ENCODE results near the gene NFIA. TPM values are rescaled to one million over a fixed set of nuclear protein-coding genes. Genes with fewer than 3 reads are reported as not detected.

NFIA gene
- total RNA-seq, 8 experiments from 2014 or later: 1.0 to 57.6 (median 9.2) TPM

DNA sequence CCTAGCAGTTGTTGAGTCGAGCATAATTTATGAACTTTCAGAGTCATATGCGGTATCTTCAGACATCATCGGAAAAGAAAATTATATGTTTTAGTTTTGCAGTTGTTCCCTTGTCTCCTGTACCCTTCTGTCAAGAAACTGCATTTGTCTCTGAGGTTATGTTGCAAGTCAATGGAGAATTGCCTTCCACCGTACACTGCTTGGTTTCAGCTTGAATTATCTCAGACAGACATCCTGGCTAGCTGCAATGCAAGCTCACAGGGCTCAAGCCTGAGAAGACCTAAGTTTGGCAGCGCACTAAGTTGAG lies 156.0 kb downstream of the NFIA start:
- peak in 3 of 8 experiments; percentile 39 to 48 (median 47) for ATAC-seq (replicated peaks in 6 of 8)
- in situ Hi-C loops (cut with MboI; ENCODE audit: low pct_unique_long_range_greater_than_20kb in 2 of 9, low sequenced_read_pairs in 9 of 9, unreplicated experiment in 9 of 9): no loop called here
- no peak overlapping the region for H3K27ac ChIP-seq

GRCh38 chr1:61240878-61241277 lies 158.5 kb downstream of the NFIA start:
- H3K27ac ChIP-seq: no peak overlapping the region
- no peak for ATAC-seq (replicated peaks in 6 of 8)
- in situ Hi-C loops (cut with MboI; ENCODE audit: low pct_unique_long_range_greater_than_20kb in 2 of 9, low sequenced_read_pairs in 9 of 9, unreplicated experiment in 9 of 9): no loop called here
- no peak overlapping the region for H3K4me3 ChIP-seq
- 69 to 100% (median 96%) methylated on average over 1 to 3 of the region's 3 CpGs for WGBS, 10 experiments
- peaks cover 6 to 34% of the 10 kb centered on the region in 2 donors for H3K4me1 ChIP-seq (replicated peaks in 1 of 2)

More for the DNA sequence above, 156.0 kb downstream of the NFIA start:
- Histone ChIP-seq H3K4me1 (replicated peaks in 1 of 2) (peaks cover 6 to 36% of the 10 kb centered on the region in 2 donors), H3K4me3 (no peak overlapping the region)
- WGBS, 10 experiments: 18 to 63% (median 44%) methylated on average over 2 to 5 of the region's 5 CpGs; no CpG with 5 or more reads in 1 of the 10 experiments

DNA sequence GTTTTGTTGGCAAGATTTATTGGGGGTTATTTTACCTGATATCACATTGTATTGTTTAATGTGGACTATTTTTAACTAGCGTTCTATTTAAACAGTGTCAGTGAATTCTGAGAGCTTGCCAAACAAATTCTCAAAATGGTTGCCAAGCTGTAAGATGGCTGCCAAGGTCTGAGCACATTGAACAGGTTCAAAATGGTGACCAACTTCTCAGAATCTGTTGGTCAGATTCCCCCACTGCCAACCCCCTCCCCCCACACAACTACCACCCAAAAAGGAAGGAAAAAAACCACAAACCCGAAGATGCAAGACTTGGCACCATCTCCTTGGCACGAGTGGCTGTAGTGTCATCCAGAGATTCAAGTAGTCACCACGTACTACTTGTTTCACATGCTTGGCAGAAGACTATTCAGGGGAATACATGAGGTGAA lies 159.1 kb downstream of the NFIA start:
- Histone ChIP-seq H3K27ac (no peak overlapping the region), H3K4me3 (no peak overlapping the region), H3K4me1 (replicated peaks in 1 of 2) (peaks cover 6 to 34% of the 10 kb centered on the region in 2 donors)
- in situ Hi-C loops (cut with MboI; ENCODE audit: low pct_unique_long_range_greater_than_20kb in 2 of 9, low sequenced_read_pairs in 9 of 9, unreplicated experiment in 9 of 9): no loop called here
- ATAC-seq (replicated peaks in 6 of 8): peak in 1 of 8 experiments; percentile 8
- WGBS, 10 experiments: 53 to 100% (median 97%) methylated on average over 1 to 4 of the region's 4 CpGs; no CpG with 5 or more reads in 3 of the 10 experiments

DNA sequence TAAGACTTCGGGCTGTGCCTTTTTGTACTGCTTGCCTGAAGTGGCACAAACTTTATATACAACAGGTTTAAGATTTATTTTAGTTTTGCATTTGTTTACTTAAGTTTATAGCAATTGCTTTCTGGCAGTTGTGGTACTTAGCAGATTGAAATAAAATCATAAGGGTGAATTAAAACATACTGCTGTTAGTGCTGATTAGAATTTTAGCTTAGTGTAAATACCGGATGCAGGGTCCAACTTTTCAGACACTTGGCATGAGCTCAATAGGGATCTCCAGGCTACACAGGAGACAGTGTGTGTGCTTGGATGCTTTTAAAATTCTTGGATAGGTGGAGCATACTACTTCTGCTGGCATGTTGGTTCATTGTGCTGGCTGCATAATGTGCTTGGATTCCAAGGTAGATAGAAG lies 159.6 kb downstream of the NFIA start:
- no peak overlapping the region for H3K27ac ChIP-seq
- peak in 1 of 8 experiments; percentile 75 for ATAC-seq (replicated peaks in 6 of 8)
- in situ Hi-C loops (cut with MboI; ENCODE audit: low pct_unique_long_range_greater_than_20kb in 2 of 9, low sequenced_read_pairs in 9 of 9, unreplicated experiment in 9 of 9): no loop called here
- no peak overlapping the region for H3K4me3 ChIP-seq
- WGBS, 10 experiments: 72 to 100% (median 95%) methylated on average over 1 to 2 of the region's 2 CpGs; no CpG with 5 or more reads in 1 of the 10 experiments
- peaks cover 6 to 34% of the 10 kb centered on the region in 2 donors for H3K4me1 ChIP-seq (replicated peaks in 1 of 2)

GRCh38 chr1:61244114-61244513 lies 161.8 kb downstream of the NFIA start:
- H3K27ac ChIP-seq: no peak overlapping the region
- in situ Hi-C loops (cut with MboI; ENCODE audit: low pct_unique_long_range_greater_than_20kb in 2 of 9, low sequenced_read_pairs in 9 of 9, unreplicated experiment in 9 of 9): no loop called here

GRCh38 chr1:61245696-61246400 lies 163.5 kb downstream of the NFIA start:
- ATAC-seq (replicated peaks in 6 of 8): no peak
- WGBS, 10 experiments: 81 to 100% (median 94%) methylated on average over 2 to 7 of the region's 7 CpGs
- no peak overlapping the region for H3K27ac ChIP-seq
- H3K4me1 ChIP-seq (replicated peaks in 1 of 2): peaks cover 9 to 12% of the 10 kb centered on the region in 2 donors
- no peak overlapping the region for H3K4me3 ChIP-seq
- in situ Hi-C loops (cut with MboI; ENCODE audit: low pct_unique_long_range_greater_than_20kb in 2 of 9, low sequenced_read_pairs in 9 of 9, unreplicated experiment in 9 of 9): no loop called here

More at GRCh38 chr1:61244114-61244513, 161.8 kb downstream of the NFIA start:
- 0 to 100% (median 95%) methylated on average over 1 of the region's 1 CpG; no CpG with 5 or more reads in 4 of the 10 experiments for WGBS, 10 experiments
- peak in 3 of 8 experiments; percentile 22 to 63 (median 22) for ATAC-seq (replicated peaks in 6 of 8)
- Histone ChIP-seq H3K4me3 (no peak overlapping the region), H3K4me1 (replicated peaks in 1 of 2) (peaks cover 4 to 22% of the 10 kb centered on the region in 2 donors)

DNA sequence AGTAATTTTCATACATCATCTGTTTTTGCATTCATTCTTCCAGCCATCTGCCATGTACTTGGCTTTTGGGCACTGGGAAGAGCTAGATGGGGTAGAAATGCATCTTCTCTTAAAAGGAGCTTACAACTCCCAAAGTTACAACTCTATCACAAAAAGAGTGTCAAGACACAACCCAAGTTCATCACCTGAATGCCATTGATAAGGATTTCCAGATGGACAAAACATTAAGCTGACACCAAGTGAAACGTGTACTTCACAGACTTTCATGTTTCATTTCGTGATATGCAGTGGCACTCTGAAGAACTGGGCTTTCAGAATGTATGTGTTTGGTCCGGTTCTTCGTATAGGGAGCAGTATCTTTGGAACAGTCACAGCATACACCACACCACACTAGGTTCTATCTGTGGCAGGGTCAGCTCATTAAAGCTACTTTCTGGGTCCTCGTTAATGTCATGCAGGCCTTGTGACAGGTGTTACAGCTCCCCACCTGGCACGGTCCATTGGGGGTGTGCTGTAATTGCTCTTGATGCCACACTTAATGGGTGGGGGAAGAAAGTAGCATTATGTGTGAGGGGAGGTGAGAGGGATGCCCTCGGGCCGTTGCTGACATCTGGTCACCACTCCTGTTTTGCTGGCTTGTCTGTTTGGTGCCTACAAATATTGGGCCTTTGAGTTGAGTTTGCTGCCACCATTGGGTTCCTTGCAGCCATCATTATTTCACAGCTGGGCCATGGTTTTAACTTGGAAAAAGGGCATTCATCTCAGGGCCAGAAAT lies 164.9 kb downstream of the NFIA start:
- in situ Hi-C loops (cut with MboI; ENCODE audit: low pct_unique_long_range_greater_than_20kb in 2 of 9, low sequenced_read_pairs in 9 of 9, unreplicated experiment in 9 of 9): no loop called here
- no peak overlapping the region for H3K4me3 ChIP-seq
- no peak for ATAC-seq (replicated peaks in 6 of 8)
- no peak overlapping the region for H3K27ac ChIP-seq
- WGBS, 10 experiments: 80 to 100% (median 90%) methylated on average over 1 to 8 of the region's 8 CpGs; no CpG with 5 or more reads in 1 of the 10 experiments
- peaks cover 9% of the 10 kb centered on the region in 2 donors for H3K4me1 ChIP-seq (replicated peaks in 1 of 2)

DNA sequence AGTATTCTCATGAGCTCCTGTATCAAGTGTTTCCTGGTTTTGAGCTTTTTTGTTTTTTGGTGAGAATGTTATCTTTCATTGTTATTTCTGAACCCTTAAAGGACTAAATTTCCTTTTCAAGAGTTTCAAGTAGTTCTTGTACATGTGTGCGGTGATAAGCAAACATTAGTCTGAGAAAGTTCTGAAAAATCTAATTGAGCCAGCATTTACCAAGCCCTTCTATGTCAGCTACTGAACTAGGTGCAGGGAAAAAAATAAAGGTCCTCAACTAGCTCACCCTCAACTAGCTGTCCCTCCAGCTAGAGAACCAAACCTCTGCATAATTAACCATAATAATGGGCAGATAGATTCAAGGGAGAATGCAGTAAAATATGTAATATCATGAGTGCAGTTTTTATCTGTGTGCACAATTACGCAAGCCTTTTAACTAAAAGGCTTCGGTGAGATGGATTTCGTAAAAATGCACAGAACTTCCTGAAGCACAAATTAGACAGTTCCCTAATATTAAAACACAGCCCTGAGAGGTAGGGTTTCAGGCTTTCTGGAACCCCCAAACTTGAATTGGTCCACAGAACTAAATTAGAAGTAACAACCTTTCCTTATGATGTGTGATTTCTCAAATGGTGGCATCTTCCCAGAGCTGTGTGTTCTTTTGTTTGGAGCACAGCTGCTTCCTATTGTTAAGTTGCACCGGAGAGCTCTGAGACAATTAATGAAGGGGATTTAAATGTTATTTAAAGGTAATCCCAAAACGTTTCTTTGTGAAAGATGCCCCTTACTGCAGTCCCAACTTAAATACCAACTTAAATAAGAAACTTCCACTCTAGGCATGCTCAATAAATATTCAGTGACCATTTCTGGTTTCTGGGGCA lies 165.8 kb downstream of the NFIA start:
- WGBS, 10 experiments: 66 to 91% (median 69%) methylated on average over 1 to 6 of the region's 6 CpGs; no CpG with 5 or more reads in 1 of the 10 experiments
- ATAC-seq (replicated peaks in 6 of 8): no peak
- Histone ChIP-seq H3K27ac (no peak overlapping the region), H3K4me3 (no peak overlapping the region), H3K4me1 (replicated peaks in 1 of 2) (peaks cover 5 to 11% of the 10 kb centered on the region in 2 donors)
- in situ Hi-C loops (cut with MboI; ENCODE audit: low pct_unique_long_range_greater_than_20kb in 2 of 9, low sequenced_read_pairs in 9 of 9, unreplicated experiment in 9 of 9): no loop called here

DNA sequence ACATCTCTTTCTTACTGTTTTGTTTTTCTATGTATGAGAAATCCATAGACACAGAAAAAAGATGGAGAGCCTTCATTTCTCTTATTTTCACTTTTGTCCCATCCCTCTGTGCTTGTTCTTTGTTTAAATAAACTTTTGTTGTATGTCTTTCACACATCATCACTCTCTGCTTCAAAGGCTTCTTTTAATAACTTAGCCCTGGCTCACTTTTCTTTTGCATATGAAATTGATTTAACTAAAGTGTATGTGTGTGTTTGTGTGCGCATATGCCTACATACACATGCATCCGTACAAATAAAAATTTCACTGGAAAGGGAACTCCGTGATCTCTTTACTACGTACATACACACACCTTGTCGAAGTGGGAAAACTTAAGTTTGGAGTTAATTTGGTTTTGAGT lies 168.6 kb downstream of the NFIA start:
- 20 to 100% (median 67%) methylated on average over 1 to 5 of the region's 5 CpGs; no CpG with 5 or more reads in 1 of the 10 experiments for WGBS, 10 experiments
- Histone ChIP-seq H3K27ac (no peak overlapping the region), H3K4me3 (no peak overlapping the region), H3K4me1 (replicated peaks in 1 of 2) (peaks cover 21 to 37% of the 10 kb centered on the region in 2 donors)
- in situ Hi-C loops (cut with MboI; ENCODE audit: low pct_unique_long_range_greater_than_20kb in 2 of 9, low sequenced_read_pairs in 9 of 9, unreplicated experiment in 9 of 9): no loop called here
- peak in 1 of 8 experiments; percentile 58 for ATAC-seq (replicated peaks in 6 of 8)

DNA sequence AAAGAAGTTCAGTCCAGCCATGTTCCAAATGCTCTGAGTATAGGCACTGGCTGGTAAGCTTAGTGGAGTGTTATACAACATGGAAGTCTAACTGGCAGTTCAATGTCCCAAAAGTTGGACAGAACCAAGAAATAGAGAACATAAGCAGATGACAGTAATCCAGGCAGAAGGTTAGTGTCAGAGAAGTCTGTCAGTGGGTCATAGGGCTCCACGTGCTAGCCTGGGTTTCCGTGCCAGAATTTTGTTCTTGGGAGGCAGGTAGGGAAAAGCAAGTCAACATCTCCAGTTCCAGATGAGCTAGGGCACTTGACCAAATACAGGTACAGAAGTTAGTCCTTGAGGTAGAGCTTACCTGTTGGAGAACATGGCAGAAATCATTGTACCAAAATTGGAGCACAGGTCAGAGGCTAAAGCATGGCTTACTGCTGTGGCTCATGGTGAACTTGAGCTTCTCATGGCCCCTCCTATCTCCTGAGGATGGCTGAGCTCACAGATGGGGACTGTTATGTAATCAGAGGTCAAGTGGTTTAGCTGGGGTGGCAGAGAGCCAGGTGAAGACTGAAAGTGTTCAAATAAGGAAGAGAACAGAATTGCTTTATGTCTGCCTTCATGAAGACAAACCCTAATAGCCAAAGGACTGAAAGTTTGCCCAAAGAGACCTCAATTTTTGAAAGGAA lies 170.8 kb downstream of the NFIA start:
- in situ Hi-C loops (cut with MboI; ENCODE audit: low pct_unique_long_range_greater_than_20kb in 2 of 9, low sequenced_read_pairs in 9 of 9, unreplicated experiment in 9 of 9): no loop called here
- no peak overlapping the region for H3K4me3 ChIP-seq
- ATAC-seq (replicated peaks in 6 of 8): peak in 2 of 8 experiments; percentile 19 to 37
- WGBS, 10 experiments: 88 to 100% (median 100%) methylated on average over 2 of the region's 2 CpGs; no CpG with 5 or more reads in 6 of the 10 experiments
- H3K27ac ChIP-seq: no peak overlapping the region
- peaks cover 21 to 35% of the 10 kb centered on the region in 2 donors for H3K4me1 ChIP-seq (replicated peaks in 1 of 2)

DNA sequence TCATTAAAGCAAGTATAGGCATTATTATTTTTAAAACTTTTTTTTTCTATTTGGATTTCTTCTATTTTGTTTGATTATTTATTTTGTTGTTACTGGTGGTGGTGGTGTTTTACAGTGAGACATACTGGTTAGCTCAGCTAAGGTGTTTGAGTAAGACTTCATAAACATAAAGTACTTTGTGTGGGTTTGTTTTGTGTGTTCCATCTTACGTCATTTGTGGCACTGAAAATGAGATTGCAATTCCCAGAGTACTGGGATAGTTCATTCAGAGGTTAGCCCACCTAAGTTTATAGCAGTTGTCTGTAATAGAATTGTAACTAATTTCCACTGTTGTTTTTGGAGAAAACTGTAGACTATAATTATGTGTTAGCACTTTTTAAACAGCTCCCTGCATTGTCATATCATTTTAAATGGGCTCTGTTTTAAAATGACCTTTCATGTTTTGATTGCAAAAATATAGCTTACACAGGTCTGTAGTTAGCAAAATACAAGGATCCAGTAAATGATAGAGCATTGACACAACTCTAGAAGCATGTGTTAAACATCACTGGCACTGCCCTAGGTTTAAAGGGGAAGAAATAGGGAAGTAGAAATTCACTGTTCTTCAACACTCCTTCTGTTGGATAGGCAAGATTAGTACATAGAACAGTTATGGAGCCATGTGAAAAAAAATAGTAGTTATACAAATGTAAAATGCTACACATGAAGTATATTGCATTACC lies 171.7 kb downstream of the NFIA start:
- in situ Hi-C loops (cut with MboI; ENCODE audit: low pct_unique_long_range_greater_than_20kb in 2 of 9, low sequenced_read_pairs in 9 of 9, unreplicated experiment in 9 of 9): no loop called here
- WGBS, 10 experiments: 40 to 100% (median 96%) methylated on average over 1 of the region's 1 CpG
- Histone ChIP-seq H3K4me3 (no peak overlapping the region), H3K27ac (peak overlapping the region in 1 of 2 donors; percentile 49), H3K4me1 (replicated peaks in 1 of 2) (peaks cover 21 to 34% of the 10 kb centered on the region in 2 donors)
- ATAC-seq (replicated peaks in 6 of 8): peak in 3 of 8 experiments; percentile 9 to 45 (median 45)

Measured in motor neuron (in vitro differentiated cells).